ENCODE measurements around the gene SAP30BP. TPM values are rescaled to one million over a fixed set of nuclear protein-coding genes. Genes with fewer than 3 reads are reported as not detected.

Gene SAP30BP
- total RNA-seq, 4 donors from 2014 or later = 67.0 to 104 (median 86.3) TPM

- WGBS = 83% methylated on average over 8 of the region's 8 CpGs
- DNase-seq (ENCODE audit: low spot score in 2 of 2) = no peak
- H3K4me3 ChIP-seq = no peak overlapping the region
- H3K27me3 ChIP-seq = no peaks in the 10 kb centered on the region
- H3K36me3 ChIP-seq = peaks cover 64% of the 10 kb centered on the region
- H3K27ac ChIP-seq = no peak overlapping the region
- no peaks in the 10 kb centered on the region for H3K9me3 ChIP-seq
- TF ChIP-seq POLR2AphosphoS5 (IDR thresholded peaks at IDR 0.05) (no peak), POLR2A (IDR thresholded peaks at IDR 0.05) (no peak), EP300 (IDR thresholded peaks at IDR 0.05) (no peak), CTCF (IDR thresholded peaks at IDR 0.05) (no peak)
- no peaks in the 10 kb centered on the region for H3K4me1 ChIP-seq
These were observed 45.1 kb upstream of the SAP30BP start for GRCh38 chr17:75622076-75622475.

GRCh38 chr17:75622771-75623273 is 44.3 kb upstream of the SAP30BP start:
- WGBS = 89% methylated on average over 15 of the region's 15 CpGs
- Histone ChIP-seq H3K36me3 (peaks cover 62% of the 10 kb centered on the region), H3K9me3 (no peaks in the 10 kb centered on the region), H3K27ac (no peak overlapping the region), H3K27me3 (no peaks in the 10 kb centered on the region), H3K4me3 (no peak overlapping the region), H3K4me1 (no peaks in the 10 kb centered on the region)
- no peak for DNase-seq (ENCODE audit: low spot score in 2 of 2)
- TF ChIP-seq POLR2A (IDR thresholded peaks at IDR 0.05) = no peak
- TF ChIP-seq EP300 (IDR thresholded peaks at IDR 0.05) = no peak
- no peak for TF ChIP-seq CTCF (IDR thresholded peaks at IDR 0.05)
- no peak for TF ChIP-seq POLR2AphosphoS5 (IDR thresholded peaks at IDR 0.05)

GRCh38 chr17:75623386-75623785 is 43.8 kb upstream of the SAP30BP start:
- H3K4me1 ChIP-seq = no peaks in the 10 kb centered on the region
- no peak for TF ChIP-seq CTCF (IDR thresholded peaks at IDR 0.05)
- no peak for TF ChIP-seq EP300 (IDR thresholded peaks at IDR 0.05)
- TF ChIP-seq POLR2A (IDR thresholded peaks at IDR 0.05) = no peak
- no peak for DNase-seq (ENCODE audit: low spot score in 2 of 2)
- no peak overlapping the region for H3K27ac ChIP-seq
- no peaks in the 10 kb centered on the region for H3K9me3 ChIP-seq
- H3K27me3 ChIP-seq = no peaks in the 10 kb centered on the region
- peaks cover 59% of the 10 kb centered on the region for H3K36me3 ChIP-seq
- H3K4me3 ChIP-seq = no peak overlapping the region
- WGBS = 85% methylated on average over 9 of the region's 9 CpGs

- H3K27me3 ChIP-seq = no peaks in the 10 kb centered on the region
- H3K27ac ChIP-seq = no peak overlapping the region
- H3K36me3 ChIP-seq = peaks cover 59% of the 10 kb centered on the region
- H3K4me3 ChIP-seq = no peak overlapping the region
- H3K4me1 ChIP-seq = no peaks in the 10 kb centered on the region
- WGBS = 90% methylated on average over 11 of the region's 12 CpGs
- DNase-seq (ENCODE audit: low spot score in 2 of 2) = no peak
- TF ChIP-seq POLR2A (IDR thresholded peaks at IDR 0.05) (no peak), POLR2AphosphoS5 (IDR thresholded peaks at IDR 0.05) (no peak), EP300 (IDR thresholded peaks at IDR 0.05) (no peak), CTCF (IDR thresholded peaks at IDR 0.05) (no peak)
- H3K9me3 ChIP-seq = no peaks in the 10 kb centered on the region
These were observed 43.1 kb upstream of the SAP30BP start for GRCh38 chr17:75624021-75624420.

- Histone ChIP-seq H3K27me3 (no peaks in the 10 kb centered on the region), H3K4me3 (no peak overlapping the region), H3K9me3 (no peaks in the 10 kb centered on the region), H3K36me3 (peaks cover 56% of the 10 kb centered on the region), H3K27ac (no peak overlapping the region), H3K4me1 (no peaks in the 10 kb centered on the region)
- WGBS = 89% methylated on average over 14 of the region's 23 CpGs
- DNase-seq (ENCODE audit: low spot score in 2 of 2) = no peak
- TF ChIP-seq POLR2AphosphoS5 (IDR thresholded peaks at IDR 0.05) = no peak
- no peak for TF ChIP-seq POLR2A (IDR thresholded peaks at IDR 0.05)
- TF ChIP-seq EP300 (IDR thresholded peaks at IDR 0.05) = no peak
These were observed 42.3 kb upstream of the SAP30BP start for GRCh38 chr17:75624714-75625345.

Measured in suprapubic skin (tissue), 4 donors.